Uterus (tissue), 2 donors: ENCODE measurements around the gene MPL.

Experiments
- CTCF ChIP-seq, 4 experiments: fragments of 200-600 bp in 2 of 4; fragments of 450-650 bp in 2 of 4; sonication (generic) in 2 of 4; IDR thresholded peaks; one replicate each; pipeline ENCODE4 v1.5.1; 2016 to 2019; ENCODE audit warnings: antibody characterized with exemption in 4 of 4, mild to moderate bottlenecking in 2 of 4, moderate library complexity in 1 of 4
- POLR2A ChIP-seq, 2 donors: fragments of 450-650 bp; IDR thresholded peaks; one replicate each; pipeline ENCODE4 v1.6.1; 2016; ENCODE audit warnings: antibody characterized with exemption in 2 of 2, mild to moderate bottlenecking in 1 of 2, moderate library complexity in 1 of 2

- TF ChIP-seq POLR2A (IDR thresholded peaks at IDR 0.05) (no peak), CTCF (IDR thresholded peaks at IDR 0.05) (no peak)
Measured at GRCh38 chr1:43296207-43296606, 41.4 kb upstream of the MPL start.
